Middle frontal gyrus (tissue), 1 donor: Measurements from ENCODE around the gene N4BP2L1.
"Not testable (repeated sequence)": the region's sequence is repeated elsewhere in the genome, so short reads cannot be mapped to it uniquely, and the experiment has no call there.

ENCODE experiments used
- DNase-seq: peaks from one replicate; pipeline ENCODE4 v3.0.0-alpha.2; 2015; ENCODE audit warnings: low spot score; ENCODE audit errors: extremely low spot score

The N4BP2L1 gene

DNA sequence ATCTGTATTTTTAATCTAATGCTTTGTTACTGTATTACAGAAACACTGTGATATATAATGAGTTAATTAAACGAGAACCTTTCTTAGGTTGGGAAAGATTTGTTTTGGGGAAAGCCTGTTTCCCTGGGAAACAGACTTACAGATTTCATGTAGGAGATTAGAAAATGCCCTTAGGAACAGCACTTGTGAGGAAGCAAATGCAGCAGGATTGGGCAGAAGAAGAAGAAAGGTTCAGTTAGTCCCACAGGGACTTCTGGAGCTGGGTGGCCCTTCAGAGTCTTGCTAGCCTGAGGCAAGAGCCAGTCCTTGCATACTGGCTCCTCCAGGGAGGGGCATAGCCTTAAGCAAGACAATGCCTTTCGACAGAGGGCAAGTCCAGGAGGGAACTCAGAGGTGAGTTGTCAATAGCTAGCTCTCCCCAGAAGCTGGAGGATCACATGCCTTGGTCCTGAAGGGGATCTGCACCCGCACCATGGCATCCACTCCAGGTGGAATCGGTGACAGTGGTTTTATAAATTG is 36.8 kb downstream of the N4BP2L1 start:
- no peak for DNase-seq

DNA sequence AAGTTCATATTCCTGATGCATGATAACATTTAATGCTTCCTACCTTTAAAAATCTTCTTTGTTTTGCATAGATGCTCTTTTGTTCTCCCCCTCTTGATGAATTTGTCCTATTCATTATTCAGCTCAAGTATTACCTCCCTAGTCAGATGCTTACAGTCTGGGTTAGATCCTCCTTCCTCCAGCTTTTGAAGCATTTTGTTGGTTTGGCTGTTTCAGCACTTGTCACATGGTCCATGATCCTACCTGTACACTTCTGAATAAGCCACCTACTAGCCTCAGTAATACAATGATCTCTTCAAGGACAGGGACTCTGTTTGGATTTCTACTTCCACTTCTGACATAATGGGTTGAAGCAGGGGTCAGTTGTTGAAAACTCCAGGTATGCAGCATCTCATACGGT is 37.4 kb downstream of the N4BP2L1 start:
- no peak for DNase-seq

DNA sequence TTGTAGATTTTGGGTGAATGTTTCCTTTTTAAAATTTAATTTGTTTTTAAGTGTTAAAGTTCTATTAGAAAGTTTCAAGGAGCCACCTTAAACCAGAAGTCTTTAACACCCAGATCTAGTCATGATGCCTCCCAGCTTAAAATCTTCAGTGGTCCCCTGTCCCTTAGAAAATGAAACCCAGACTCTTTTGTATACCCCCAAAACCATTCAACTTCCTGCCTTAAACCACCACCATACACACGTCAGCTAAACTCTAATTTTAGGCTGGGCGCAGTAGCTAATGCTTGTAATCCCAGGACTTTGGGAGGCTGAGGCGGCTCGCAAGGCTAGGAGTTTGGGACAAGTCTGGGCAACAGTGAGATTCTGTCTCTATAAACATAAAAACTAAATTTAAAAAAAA is 37.9 kb downstream of the N4BP2L1 start:
- no peak for DNase-seq

DNA sequence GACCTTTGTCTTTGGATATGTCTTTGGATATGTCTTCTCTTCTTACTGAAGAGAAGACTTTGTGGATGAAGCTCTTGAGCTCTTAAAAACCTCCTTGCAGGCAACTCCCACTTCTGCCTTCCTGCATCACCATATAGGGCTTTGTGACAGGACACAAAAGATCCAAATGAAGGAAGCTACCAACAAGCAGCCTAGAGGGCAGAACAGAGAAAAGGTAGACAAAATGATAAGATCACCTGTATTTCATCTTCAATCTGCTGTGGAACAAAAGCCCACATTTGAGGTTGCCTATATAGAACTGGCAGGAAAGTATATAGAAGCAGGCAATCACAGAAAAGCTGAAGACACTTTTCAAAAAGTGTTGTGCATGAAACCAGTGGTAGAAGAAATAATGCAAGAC is 42.5 kb downstream of the N4BP2L1 start:
- no peak for DNase-seq

DNA sequence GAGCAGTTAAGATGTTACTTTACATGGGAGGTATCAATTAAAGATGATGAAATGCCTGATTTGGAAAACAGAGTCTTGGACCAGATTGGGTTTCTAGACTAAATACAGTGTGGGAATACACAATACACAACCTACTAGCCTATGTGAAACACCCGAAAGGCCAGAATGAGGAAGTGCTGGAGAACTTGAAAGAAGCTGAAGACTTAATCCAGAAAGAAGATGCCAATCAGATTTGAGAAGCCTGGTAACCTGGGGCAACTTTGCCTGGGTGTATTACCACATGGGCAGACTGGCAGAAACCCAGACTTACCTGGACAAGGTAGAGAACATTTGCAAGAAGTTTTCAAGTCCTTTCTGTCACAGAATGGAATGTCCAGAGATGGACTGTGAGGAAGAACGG is 43.2 kb downstream of the N4BP2L1 start:
- no peak for DNase-seq

DNA sequence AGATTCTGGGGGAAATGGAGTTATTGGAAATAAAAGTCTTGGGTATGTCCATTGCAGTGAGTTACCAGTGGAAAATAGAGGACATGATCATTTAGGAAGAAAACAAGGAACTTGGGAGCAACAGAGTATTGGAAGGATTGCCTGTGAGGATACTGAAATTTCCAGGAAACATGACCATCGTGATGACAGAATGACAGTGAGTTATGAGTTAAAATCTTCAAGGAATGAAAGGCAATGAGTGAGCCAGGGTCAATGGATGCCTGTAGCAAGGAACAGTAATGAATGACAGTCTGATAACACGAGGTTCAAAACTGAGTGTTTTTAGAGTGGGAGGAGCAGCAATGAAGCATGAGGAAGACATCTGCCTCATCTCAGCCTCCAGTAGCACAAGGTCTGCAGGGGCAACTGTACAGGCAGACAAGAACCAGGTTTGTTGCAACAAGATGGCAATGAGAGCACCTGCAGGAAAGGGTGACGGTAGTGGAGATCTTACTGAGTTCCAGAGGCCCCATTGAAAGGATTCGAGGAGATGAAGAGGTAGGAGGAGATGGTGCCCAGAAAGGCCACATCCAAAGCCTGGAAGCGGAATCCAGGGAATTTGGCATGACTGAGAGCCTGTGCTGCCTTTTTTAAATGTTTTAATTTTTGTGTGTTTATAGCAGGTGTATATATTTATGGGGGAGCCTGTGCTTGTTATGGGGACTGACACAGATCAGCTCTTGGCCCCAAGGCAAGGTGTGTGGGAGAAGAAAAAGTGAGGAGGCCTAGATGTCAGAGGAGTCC is 43.9 kb downstream of the N4BP2L1 start:
- no peak for DNase-seq

DNA sequence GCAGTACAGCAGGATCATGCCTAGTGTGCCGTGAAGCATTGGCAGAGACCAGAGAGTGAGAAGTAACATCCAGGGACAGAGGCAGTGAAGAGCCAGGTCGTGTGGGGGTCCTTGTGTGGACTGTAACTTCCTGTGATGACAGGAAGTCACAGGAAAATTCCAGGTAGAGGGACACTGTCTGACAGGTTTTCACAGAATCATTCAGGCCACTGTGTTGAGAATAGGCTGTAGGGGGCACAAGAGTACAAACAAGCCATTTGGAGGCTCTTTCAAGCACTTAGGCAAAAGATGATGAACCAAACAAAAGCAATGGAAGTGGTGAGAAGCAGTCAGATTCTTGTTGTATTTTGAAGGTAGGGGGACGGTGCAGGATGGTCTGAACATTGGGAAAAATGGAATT is 46.4 kb downstream of the N4BP2L1 start:
- DNase-seq, result no peak

DNA sequence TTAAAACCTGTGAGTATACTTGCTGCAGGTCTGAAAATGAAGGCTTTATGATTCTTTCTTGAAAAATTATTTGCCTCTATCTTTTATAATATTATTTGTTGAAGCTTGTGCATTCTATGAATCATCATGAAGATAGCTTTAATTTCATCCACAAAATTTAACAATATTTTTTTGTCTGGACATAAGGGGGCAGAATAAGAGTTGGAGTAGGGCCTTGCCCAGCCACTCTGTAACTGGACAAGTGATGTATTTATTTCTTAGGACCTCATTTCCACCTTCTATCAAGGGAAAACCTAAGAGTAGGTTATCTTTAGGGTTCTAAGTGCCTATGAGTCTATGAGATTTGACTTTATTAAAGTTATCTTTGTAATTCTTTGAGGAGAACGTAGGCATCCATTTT is 49.9 kb downstream of the N4BP2L1 start:
- no peak for DNase-seq

DNA sequence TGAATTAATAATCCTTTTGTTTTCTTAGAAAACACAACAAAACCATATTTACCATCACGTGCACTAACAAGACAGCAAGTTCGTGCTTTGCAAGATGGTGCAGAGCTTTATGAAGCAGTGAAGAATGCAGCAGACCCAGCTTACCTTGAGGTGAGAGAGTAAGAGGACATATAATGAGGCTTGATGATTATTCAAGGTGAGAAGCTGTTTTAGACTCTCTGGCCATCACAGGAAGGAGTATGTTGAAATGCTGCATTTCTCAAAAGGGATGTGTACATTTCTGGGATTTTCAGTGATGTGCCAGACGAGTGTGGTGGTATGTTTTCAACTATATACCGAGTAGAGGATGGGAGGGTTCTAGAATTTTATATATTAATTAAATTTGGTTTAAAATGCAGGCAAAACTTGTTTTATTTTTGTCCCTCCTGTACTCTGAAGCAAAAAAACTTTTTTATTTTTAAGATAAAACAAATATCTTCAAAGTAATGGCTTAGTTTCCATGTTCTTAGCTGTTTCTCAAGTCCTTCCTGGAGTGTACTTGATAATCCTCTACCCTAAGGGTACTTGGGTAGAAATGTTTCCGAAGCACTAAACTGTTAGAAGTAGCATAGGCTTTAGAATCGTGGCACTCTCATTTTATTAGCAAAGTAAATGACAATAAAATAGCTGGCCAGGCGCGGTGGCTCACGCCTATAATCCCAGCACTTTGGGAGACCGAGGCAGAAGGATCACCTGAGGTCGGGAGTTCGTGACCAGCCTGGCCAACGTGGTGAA is 51.1 kb downstream of the N4BP2L1 start:
- no peak for DNase-seq

DNA sequence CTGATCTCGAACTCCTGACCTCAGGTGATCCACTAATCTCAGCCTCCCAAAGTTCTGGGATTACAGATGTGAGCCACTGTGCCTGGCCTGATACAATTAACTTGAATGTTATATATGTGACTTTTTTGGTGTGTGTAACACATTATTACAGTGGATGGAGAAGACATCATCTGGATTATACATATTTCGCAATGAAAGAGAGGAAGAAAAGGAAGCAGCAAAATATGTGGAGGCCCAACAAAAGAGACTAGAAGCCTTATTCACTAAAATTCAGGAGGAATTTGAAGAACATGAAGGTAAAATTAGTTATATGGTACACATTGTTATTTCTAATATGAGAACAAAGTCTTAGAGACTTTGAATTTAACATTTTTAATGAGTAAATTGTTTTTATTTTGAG is 57.1 kb downstream of the N4BP2L1 start:
- DNase-seq, result no peak

DNA sequence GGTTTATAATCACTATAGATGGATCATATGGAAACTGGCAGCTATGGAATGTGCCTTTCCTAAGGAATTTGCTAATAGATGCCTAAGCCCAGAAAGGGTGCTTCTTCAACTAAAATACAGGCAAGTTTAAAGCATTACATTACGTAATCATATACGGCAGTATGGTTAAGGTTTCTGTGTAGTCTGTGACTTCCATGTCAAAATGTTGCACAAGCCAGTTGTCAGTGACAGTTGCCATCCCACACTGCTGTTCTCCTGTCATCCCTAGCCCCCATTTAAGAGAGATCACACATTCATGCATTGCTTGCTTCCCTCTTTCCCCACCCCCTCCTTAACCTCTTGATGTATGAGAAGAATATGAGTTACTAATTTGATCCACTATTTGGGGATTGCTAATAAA is 65.4 kb downstream of the N4BP2L1 start:
- DNase-seq, result no peak

DNA sequence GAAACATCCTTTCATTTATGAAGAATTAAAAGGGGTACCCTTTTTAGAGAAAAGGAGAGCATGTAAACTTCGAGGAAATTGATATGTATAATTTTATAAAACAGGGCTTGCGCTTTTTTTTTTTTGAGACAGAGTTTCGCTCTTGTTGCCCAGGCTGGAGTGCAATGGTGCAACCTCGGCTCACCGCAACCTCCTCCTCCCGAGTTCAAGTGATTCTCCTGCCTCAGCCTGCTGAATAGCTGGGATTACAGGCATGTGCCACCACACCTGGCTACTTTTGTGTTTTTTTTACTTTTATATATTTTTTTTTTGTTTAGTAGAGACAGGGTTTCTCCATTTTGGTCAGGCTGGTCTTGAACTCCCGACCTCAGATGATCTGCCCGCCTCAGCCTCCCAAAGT is 72.0 kb downstream of the N4BP2L1 start:
- DNase-seq, result not testable (repeated sequence)

DNA sequence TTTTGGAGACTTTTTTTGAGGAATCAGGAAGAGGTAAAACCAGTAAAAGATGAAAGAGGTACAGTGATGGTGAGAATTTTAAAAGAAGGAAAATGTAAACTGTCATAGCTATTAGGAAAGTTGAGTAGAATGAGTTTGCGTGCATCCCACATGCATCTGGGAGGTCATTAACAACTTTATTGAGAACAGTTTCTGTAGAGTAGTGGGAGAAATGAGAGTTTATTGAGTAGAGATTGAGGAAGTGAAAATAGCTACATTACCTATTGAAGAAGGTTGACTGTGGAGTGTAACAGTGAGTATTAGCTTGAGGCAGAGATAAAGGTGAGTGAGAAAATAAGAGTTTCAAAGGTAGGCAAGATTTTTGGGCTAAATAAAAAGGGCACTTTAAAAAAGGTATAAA is 73.9 kb downstream of the N4BP2L1 start:
- DNase-seq, result no peak

DNA sequence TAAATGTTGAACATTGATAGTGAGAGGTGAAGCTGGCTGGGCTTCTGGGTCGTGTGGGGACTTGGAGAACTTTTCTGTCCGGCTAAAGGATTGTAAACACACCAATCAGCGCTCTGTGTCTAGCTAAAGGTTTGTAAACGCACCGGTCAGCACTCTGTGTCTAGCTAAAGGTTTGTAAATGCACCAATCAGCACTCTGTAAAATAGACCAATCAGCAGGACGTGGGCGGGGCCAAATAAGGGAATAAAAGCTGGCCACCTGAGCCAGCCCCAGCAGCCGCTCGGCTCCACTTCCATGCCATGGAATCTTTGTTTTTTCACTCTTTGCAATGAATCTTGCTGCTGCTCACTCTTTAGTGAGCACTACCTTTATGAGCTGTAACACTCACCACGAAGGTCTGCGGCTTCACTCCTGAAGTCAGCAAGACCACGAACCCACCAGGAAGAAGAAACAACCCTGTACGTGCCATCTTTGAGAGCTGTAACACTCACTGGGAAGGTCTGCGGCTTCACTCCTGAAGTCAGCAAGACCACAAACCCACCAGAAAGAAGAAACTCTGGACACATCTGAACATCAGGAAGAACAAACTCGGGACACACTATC is 77.0 kb downstream of the N4BP2L1 start:
- DNase-seq, result not testable (repeated sequence)
